ENCODE measurements around the gene CDC42BPA.
"Not testable (repeated sequence)": the region's sequence is repeated elsewhere in the genome, so short reads cannot be mapped to it uniquely, and the experiment has no call there.

Gene CDC42BPA

DNA sequence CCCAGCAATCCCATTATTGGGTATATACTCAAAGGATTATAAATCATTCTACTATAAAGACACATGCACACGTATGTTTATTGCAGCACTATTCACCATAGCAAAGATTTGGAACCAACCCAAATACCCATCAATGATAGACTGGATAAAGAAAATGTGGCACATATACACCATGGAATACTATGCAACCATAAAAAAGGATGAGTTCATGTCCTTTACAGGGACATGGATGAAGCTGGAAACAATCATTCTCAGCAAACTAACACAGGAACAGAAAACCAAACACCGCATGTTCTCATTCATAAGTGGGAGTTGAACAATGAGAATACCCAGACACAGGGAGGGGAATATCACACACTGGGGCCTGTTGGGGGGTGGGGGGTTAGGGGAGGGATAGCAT, 318.7 kb downstream of the CDC42BPA start:
- H3K4me3 Mint-ChIP-seq; H3K36me3 Mint-ChIP-seq (ENCODE audit: low read depth); H3K9me3 Mint-ChIP-seq; H3K27ac Mint-ChIP-seq; H3K27me3 Mint-ChIP-seq (ENCODE audit: low read depth); H3K4me1 Mint-ChIP-seq (ENCODE audit: low read depth): not testable (repeated sequence)

DNA sequence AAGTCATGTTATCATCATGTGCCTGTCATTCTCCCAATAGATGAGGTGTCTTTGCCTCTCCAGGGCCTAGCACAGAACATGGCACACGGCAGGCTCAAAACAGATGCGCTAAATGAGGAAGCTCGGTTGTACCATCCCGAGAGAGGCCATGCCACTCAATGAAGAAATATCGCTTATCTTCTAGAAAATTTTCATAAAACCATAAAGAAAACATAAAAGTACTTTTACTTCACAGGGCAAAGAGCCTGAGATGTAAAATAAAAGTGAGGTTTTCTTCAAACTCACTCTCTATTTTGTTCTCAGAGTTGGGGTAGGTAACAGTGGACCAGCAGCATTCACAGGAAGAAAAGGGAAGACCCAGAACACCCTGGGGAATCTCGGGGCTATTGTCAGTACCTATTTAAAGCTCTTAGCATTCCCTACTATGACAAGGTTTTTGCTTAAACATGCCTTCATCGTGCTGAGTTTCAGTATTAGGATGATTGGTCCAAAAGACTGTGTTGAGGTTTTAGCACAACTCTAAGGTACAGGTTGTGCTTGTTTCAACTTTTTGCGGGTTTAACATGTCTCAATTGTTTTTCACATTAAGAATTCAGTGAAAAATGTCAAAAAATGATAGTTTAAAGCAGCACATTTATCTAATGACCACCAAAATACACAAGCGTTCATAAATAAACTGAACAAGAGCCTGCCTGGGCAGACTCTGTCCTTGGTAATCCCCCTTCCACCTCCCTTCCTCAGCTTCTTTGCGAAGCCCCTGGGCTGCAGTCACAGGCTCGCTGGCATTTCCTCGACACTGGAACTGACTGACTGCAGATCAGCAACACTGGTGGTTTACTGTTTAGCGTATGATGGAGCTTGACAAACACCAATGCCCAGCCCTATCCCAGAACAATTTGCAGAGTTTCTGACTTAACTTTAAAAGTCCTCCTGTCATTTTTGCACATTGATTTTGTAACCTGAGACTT, 322.6 kb downstream of the CDC42BPA start:
- Mint-ChIP-seq H3K4me3 (no peak overlapping the region), H3K36me3 (ENCODE audit: low read depth) (no peaks in the 10 kb centered on the region), H3K27me3 (ENCODE audit: low read depth) (peaks cover 6% of the 10 kb centered on the region), H3K9me3 (no peaks in the 10 kb centered on the region), H3K4me1 (ENCODE audit: low read depth) (peaks cover 2% of the 10 kb centered on the region), H3K27ac (no peak overlapping the region)

DNA sequence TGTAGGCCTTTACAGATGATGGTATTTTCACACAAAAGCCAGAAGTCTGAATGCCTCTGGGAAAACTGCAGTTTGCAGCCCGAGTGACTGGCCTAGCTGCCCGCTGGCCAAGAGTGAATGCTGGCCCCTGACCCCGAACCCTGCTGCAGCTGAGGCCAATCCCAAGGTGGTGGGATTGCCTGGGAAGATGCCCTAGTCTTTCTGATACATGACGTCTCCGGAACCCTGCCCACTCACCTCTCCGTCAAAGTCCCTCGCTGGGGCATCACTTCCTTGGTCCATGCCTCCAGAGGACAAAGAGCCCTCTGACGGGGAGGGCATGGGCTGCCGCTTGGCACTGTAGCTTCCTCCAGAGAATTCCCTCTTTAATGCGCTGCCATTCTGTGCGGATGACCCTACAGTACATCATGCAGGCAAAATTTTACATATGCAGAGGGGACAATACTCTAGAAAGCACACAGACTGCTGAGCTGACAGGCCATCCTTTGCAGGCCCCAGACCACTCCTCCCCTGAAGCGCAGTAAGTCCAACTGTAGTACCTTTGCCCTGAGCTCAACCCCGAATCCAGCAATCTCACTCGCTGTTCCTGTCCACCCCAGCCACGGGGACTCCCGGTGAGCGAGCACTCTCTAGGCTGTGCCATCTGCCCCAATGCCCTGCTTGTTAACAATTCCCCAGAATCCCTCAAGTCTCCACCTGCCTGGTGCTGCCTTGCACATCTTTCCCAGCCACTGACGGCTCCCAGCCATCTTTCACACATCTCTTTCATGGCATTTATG, 323.5 kb downstream of the CDC42BPA start:
- H3K4me1 Mint-ChIP-seq (ENCODE audit: low read depth): peaks cover 11% of the 10 kb centered on the region
- no peak overlapping the region for H3K4me3 Mint-ChIP-seq
- H3K9me3 Mint-ChIP-seq: no peaks in the 10 kb centered on the region
- no peaks in the 10 kb centered on the region for H3K36me3 Mint-ChIP-seq (ENCODE audit: low read depth)
- H3K27me3 Mint-ChIP-seq (ENCODE audit: low read depth): peaks cover 6% of the 10 kb centered on the region
- no peak overlapping the region for H3K27ac Mint-ChIP-seq

GRCh38 chr1:226993814-226994585, 324.3 kb downstream of the CDC42BPA start:
- H3K27ac Mint-ChIP-seq: no peak overlapping the region
- H3K9me3 Mint-ChIP-seq: no peaks in the 10 kb centered on the region
- peaks cover 16% of the 10 kb centered on the region for H3K4me1 Mint-ChIP-seq (ENCODE audit: low read depth)
- no peaks in the 10 kb centered on the region for H3K36me3 Mint-ChIP-seq (ENCODE audit: low read depth)
- H3K4me3 Mint-ChIP-seq: no peak overlapping the region
- peaks cover 6% of the 10 kb centered on the region for H3K27me3 Mint-ChIP-seq (ENCODE audit: low read depth)

- Mint-ChIP-seq H3K4me1 (ENCODE audit: low read depth) (peaks cover 16% of the 10 kb centered on the region), H3K27me3 (ENCODE audit: low read depth) (no peaks in the 10 kb centered on the region), H3K9me3 (no peaks in the 10 kb centered on the region), H3K4me3 (no peak overlapping the region), H3K36me3 (ENCODE audit: low read depth) (peaks cover 2% of the 10 kb centered on the region), H3K27ac (no peak overlapping the region)
These were observed 326.4 kb downstream of the CDC42BPA start for GRCh38 chr1:226991920-226992319.

- no peak overlapping the region for H3K4me3 Mint-ChIP-seq
- peaks cover 16% of the 10 kb centered on the region for H3K4me1 Mint-ChIP-seq (ENCODE audit: low read depth)
- no peaks in the 10 kb centered on the region for H3K27me3 Mint-ChIP-seq (ENCODE audit: low read depth)
- H3K27ac Mint-ChIP-seq: peak overlapping the region; percentile 23
- H3K36me3 Mint-ChIP-seq (ENCODE audit: low read depth): peaks cover 2% of the 10 kb centered on the region
- H3K9me3 Mint-ChIP-seq: no peaks in the 10 kb centered on the region
These were observed 328.1 kb downstream of the CDC42BPA start for GRCh38 chr1:226990133-226990716.

DNA sequence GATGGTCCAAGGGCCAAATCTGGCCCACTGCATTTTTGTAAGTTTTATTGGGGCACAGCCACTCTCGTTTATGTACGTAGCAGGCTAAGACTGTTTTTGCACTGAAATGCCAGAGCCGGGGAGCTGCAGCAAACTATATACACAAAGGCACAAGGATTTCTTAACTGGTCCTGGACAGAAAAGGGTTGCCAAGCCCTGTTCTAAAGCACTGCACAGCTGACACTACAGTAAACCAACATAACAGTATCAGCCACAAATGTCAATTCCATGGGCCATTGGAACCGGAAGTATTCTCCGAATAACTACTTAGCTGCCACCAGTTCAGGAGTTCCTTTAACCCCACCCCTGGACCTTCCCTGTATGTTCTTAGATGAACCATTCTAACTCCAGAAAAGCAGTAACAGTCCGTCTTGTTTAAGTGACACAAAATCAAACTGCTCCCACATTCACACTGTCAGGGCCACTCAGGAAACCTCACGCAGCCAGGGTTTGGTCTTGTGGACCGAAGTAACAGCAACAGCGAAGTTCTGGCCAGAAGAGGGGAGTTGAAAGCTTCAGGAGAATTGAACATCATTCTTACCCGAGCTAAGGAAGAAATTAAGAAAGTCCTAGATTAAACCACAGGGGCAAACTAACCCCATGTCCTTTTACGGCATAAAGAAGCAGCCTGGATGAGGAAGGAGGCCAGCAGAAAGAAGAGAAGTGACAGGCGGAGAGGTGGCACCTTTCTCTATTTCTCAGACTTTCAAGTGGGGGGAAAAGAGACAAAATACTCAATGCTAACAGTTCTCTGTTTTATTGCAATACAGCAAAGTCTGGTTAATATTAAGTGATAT, 329.0 kb downstream of the CDC42BPA start:
- H3K27me3 Mint-ChIP-seq (ENCODE audit: low read depth): no peaks in the 10 kb centered on the region

GRCh38 chr1:226988334-226988666, 330.0 kb downstream of the CDC42BPA start:
- Mint-ChIP-seq H3K36me3 (ENCODE audit: low read depth) (peaks cover 2% of the 10 kb centered on the region), H3K4me3 (no peak overlapping the region), H3K27me3 (ENCODE audit: low read depth) (no peaks in the 10 kb centered on the region), H3K9me3 (no peaks in the 10 kb centered on the region), H3K27ac (no peak overlapping the region), H3K4me1 (ENCODE audit: low read depth) (peaks cover 16% of the 10 kb centered on the region)

More for the DNA sequence above, 329.0 kb downstream of the CDC42BPA start:
- no peak overlapping the region for H3K4me3 Mint-ChIP-seq
- no peaks in the 10 kb centered on the region for H3K9me3 Mint-ChIP-seq
- H3K4me1 Mint-ChIP-seq (ENCODE audit: low read depth): peaks cover 16% of the 10 kb centered on the region
- peak overlapping the region; percentile 23 for H3K27ac Mint-ChIP-seq
- H3K36me3 Mint-ChIP-seq (ENCODE audit: low read depth): peaks cover 2% of the 10 kb centered on the region

GRCh38 chr1:226987623-226988333, 330.5 kb downstream of the CDC42BPA start:
- H3K4me1 Mint-ChIP-seq (ENCODE audit: low read depth): peaks cover 16% of the 10 kb centered on the region
- peaks cover 2% of the 10 kb centered on the region for H3K36me3 Mint-ChIP-seq (ENCODE audit: low read depth)
- H3K4me3 Mint-ChIP-seq: no peak overlapping the region
- no peaks in the 10 kb centered on the region for H3K27me3 Mint-ChIP-seq (ENCODE audit: low read depth)
- no peaks in the 10 kb centered on the region for H3K9me3 Mint-ChIP-seq
- H3K27ac Mint-ChIP-seq: peak overlapping the region; percentile 20

GRCh38 chr1:226987179-226987536, 331.1 kb downstream of the CDC42BPA start:
- no peak overlapping the region for H3K27ac Mint-ChIP-seq
- H3K27me3 Mint-ChIP-seq (ENCODE audit: low read depth): no peaks in the 10 kb centered on the region
- peaks cover 16% of the 10 kb centered on the region for H3K4me1 Mint-ChIP-seq (ENCODE audit: low read depth)
- no peak overlapping the region for H3K4me3 Mint-ChIP-seq
- no peaks in the 10 kb centered on the region for H3K9me3 Mint-ChIP-seq
- H3K36me3 Mint-ChIP-seq (ENCODE audit: low read depth): peaks cover 2% of the 10 kb centered on the region

DNA sequence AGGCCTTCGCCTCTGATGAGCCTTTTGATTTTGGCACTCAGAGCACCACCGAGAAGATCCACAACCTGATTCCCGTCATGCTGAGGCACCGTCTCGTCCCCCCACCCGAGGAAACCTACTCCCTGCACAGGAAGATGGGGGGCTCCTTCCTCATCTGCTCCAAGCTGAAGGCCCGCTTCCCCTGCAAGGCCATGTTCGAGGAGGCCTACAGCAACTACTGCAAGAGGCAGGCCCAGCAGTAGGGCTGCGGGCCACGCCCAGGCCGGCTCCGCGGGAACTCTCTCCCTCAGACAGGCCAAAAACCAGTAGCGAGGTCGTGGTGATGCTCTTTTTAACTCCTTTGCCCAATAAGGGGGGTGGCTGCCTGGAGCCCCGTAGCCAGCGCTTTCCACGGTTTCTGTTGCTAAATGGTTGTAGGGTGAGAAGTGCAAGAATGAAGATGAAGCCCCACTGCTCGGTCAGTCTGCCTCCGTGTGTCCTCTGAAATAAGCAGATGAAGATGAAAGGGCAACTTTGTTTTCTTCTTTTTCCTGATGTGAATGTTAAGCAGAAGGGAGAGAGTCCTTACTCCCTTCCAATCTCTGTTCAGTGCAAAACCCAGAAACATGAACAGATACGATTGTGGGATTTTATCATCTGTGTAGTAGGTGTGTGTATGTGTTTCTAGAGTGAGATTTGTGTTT, 331.7 kb downstream of the CDC42BPA start:
- H3K36me3 Mint-ChIP-seq (ENCODE audit: low read depth): peaks cover 2% of the 10 kb centered on the region
- no peak overlapping the region for H3K27ac Mint-ChIP-seq
- H3K27me3 Mint-ChIP-seq (ENCODE audit: low read depth): no peaks in the 10 kb centered on the region
- no peaks in the 10 kb centered on the region for H3K9me3 Mint-ChIP-seq
- peaks cover 16% of the 10 kb centered on the region for H3K4me1 Mint-ChIP-seq (ENCODE audit: low read depth)
- H3K4me3 Mint-ChIP-seq: no peak overlapping the region

DNA sequence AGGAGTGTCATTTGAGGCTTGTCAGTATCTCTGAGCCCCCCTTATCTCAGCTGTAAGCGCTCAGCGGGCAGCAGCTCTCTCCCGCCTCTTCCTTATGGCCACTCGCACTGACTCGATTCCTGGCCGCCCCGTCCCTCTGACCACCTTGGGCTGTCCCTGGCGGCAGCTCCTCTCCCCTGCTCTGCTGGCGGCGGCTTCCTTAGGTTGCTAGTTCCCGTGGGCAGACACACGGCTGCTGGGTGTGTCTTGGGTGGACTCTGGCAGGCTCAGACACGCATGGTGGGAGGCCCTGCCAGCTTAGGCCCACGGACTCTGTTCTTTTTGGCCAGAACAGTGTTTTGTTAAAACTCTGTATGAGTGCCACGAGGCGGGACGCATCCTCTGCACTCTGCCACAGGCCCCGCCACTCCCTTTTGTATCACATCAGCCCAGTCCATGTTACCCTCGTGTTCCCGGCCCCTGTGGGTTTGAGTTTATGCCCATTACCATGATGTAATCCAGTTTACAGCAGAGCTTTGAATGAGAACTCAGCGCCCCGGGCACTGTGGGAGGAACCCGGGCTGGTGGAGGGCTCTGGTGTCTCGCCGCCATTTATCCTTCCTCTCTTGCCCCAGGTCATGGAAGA, 332.3 kb downstream of the CDC42BPA start:
- Mint-ChIP-seq H3K36me3 (ENCODE audit: low read depth) (peaks cover 2% of the 10 kb centered on the region), H3K27ac (no peak overlapping the region), H3K27me3 (ENCODE audit: low read depth) (no peaks in the 10 kb centered on the region), H3K9me3 (no peaks in the 10 kb centered on the region), H3K4me1 (ENCODE audit: low read depth) (peaks cover 16% of the 10 kb centered on the region), H3K4me3 (no peak overlapping the region)
